Pulmonary artery endothelial cell (primary cell): ENCODE data around the gene CYP26C1. TPM values are rescaled to one million over a fixed set of nuclear protein-coding genes. Genes with fewer than 3 reads are reported as not detected.

Experiments used
- DNase-seq: peaks from one replicate; pipeline ENCODE4 v3.0.0-alpha.2; 2011; ENCODE audit warnings: low read depth, low spot score
- total RNA-seq: library from RNA; depleted of rRNA; stranded (reverse); fragments of >200 nt; gene quantifications from 2 replicates; pipeline ENCODE4 v1.2.3, GENCODE V29; 2014

The CYP26C1 gene
- total RNA-seq, 1 donor from 2014 or later, result 0.33 TPM

GRCh38 chr10:93063977-93064660 is 3.5 kb downstream of the CYP26C1 start:
- no peak for DNase-seq

- no peak for DNase-seq
These were observed 4.5 kb downstream of the CYP26C1 start for GRCh38 chr10:93064874-93065660.

- no peak for DNase-seq
These were observed 5.3 kb downstream of the CYP26C1 start for GRCh38 chr10:93065675-93066543.

GRCh38 chr10:93066544-93066913 is 5.9 kb downstream of the CYP26C1 start:
- no peak for DNase-seq

- DNase-seq, result no peak
These were observed 7.1 kb downstream of the CYP26C1 start for GRCh38 chr10:93067443-93068365.

GRCh38 chr10:93068411-93069244 is 8.0 kb downstream of the CYP26C1 start:
- DNase-seq, result no peak

GRCh38 chr10:93069245-93069561 is 8.6 kb downstream of the CYP26C1 start:
- DNase-seq, result no peak

- DNase-seq, result no peak
These were observed 10.0 kb downstream of the CYP26C1 start for GRCh38 chr10:93070378-93071176.

- DNase-seq, result no peak
These were observed 10.5 kb downstream of the CYP26C1 start for GRCh38 chr10:93071177-93071472.

- DNase-seq, result no peak
These were observed 11.2 kb downstream of the CYP26C1 start for GRCh38 chr10:93071674-93072224.

GRCh38 chr10:93072225-93072712 is 11.7 kb downstream of the CYP26C1 start:
- DNase-seq, result no peak

GRCh38 chr10:93072713-93073538 is 12.3 kb downstream of the CYP26C1 start:
- no peak for DNase-seq

GRCh38 chr10:93073539-93074146 is 13.0 kb downstream of the CYP26C1 start, which contains the start of gene CYP26A1:
Gene CYP26A1, plus strand, starts transcription at chr10:93073893. Its CDS starts 42 bp downstream, at chr10:93073935.
- no peak for DNase-seq

GRCh38 chr10:93074147-93074596 is 13.6 kb downstream of the CYP26C1 start:
- DNase-seq, result no peak

GRCh38 chr10:93074597-93075368 is 14.2 kb downstream of the CYP26C1 start:
- no peak for DNase-seq

GRCh38 chr10:93075369-93076221 is 15.0 kb downstream of the CYP26C1 start:
- DNase-seq, result no peak
